NOMO-1 treated with dmso at 0.1 percent for 144 hours (cell line): ENCODE measurements around the gene FBXW7.
A peak's percentile ranks its signal among the peaks of the same experiment; 100 is the strongest.

Source experiments
- DNase-seq: peaks from one replicate; lab custom pipeline; 2025; ENCODE audit not compliant: unreplicated experiment; lab: John Stamatoyannopoulos, UW

The FBXW7 gene

GRCh38 chr4:152346526-152346925, 189.4 kb downstream of the FBXW7 start:
- no peak for DNase-seq

DNA sequence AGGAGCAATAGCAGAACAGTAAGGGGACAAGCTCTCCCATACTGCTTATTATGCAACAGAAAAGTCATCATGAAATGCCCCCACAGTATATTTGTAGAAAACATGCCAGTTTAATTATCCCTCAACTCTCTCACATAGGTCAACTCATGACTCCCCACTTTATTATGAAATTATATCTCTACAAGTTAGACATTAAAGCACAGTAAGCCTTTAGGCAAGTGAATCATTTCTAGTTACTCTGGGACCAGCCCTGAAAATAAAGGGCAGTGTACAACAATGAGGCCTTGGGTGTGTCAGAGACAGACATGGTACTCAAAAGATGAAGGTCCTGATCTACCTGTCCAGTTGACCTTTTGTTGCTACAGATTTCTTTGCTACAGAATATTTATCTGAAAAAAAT, 191.9 kb downstream of the FBXW7 start:
- no peak for DNase-seq

GRCh38 chr4:152342293-152342692, 193.6 kb downstream of the FBXW7 start:
- DNase-seq: no peak

DNA sequence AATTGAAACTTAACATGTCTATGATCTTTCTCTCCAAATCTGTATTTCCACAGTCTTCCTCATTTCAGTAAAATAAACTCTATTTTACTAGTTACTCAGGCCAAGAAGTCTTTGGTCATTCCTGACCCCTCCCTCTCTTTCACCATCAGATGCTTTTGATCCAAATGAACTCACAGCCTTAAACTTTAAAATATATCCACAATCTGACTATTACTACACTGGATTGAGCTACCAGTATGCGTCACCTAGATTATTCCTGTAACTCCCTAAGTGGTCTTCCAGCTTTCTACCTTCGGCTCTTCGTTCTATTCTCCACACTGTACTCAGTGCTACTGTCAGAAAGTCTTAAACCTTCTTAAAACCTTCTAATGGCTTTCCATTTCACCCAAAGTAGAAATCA, 195.1 kb downstream of the FBXW7 start:
- DNase-seq: no peak

- DNase-seq: no peak
These were observed 196.3 kb downstream of the FBXW7 start for GRCh38 chr4:152339576-152339975.

GRCh38 chr4:152334931-152335330, 201.0 kb downstream of the FBXW7 start:
- no peak for DNase-seq

- DNase-seq: no peak
These were observed 204.8 kb downstream of the FBXW7 start for GRCh38 chr4:152331042-152331441.

- DNase-seq: no peak
These were observed 207.3 kb downstream of the FBXW7 start for GRCh38 chr4:152328582-152328981.

DNA sequence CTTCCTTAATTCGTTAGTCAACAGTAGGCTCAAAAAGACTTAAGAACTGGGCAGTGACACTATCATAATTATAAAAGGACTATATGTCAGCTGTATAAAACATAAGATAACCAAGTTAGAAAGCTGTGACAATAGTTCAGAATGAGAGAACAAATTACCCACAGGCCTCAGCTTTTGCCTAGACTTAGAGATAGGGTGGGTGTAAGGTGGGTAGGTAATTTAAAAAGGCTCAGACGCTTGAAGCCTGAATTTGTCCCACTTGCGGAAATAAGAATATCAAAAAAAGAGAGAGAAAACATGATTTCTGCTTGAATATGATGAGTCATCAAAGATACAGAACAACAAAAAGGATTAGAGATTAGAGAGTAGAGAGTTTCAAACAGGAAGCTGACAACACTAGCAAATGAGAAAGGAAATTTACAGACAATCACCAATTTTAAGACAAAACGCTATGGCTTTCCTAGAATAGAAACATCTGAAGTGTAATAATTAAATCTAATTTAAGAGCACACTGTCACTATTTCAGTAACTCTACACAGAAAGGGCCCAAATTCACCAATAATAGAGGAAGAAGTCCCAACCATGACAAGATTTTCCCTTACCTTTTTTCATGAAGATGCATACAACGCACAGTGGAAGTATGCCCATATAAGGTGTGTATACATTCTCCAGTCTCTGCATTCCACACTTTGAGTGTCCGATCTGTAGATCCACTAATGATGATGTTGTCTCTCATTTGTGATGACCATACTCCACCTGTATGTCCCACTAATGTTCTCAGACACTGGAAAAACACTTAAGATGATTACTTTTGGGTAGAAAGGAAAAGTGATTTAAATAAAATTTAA, 208.1 kb downstream of the FBXW7 start:
- DNase-seq: no peak

GRCh38 chr4:152325831-152326230, 210.1 kb downstream of the FBXW7 start:
- no peak for DNase-seq

- no peak for DNase-seq
These were observed 212.7 kb downstream of the FBXW7 start for GRCh38 chr4:152323221-152323620.

- no peak for DNase-seq
These were observed 213.2 kb downstream of the FBXW7 start for GRCh38 chr4:152322656-152323055.

DNA sequence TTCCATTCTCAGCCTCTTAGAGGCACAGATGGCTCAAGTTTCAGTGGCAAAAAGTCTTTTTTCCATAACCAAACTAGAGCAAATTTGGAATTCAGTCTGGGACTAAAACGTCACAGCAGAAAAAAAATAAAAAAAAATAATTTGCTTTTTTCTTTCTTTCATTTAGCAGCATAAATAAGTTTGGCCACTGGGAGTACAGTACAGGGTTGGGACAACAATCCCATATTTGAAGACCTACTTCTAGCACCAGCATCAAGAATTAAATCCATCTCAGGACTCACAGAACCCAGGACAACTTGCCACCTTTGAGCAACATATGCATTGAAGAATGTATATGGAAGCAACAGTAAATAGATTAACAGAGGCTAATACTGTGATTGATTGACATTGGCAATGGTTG, 214.0 kb downstream of the FBXW7 start:
- DNase-seq: no peak

DNA sequence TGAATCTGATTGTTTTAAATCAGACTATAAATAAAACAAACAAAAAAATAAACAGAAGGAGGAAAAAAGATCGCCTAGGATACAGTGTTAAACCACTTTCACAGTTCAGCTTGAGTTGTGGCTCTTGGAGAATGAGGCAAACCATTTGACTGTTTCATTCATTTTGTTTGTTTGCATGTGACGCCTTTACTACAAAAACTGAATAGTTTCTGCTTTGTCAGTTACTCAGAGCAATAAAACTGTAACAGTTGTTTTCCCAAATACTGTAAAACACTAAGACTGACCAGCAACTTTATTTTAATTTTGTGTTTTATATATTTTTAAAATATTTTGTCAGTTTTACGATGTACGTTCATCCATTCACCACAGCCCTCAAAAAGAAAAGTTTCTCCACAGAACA, 214.5 kb downstream of the FBXW7 start:
- DNase-seq: no peak

DNA sequence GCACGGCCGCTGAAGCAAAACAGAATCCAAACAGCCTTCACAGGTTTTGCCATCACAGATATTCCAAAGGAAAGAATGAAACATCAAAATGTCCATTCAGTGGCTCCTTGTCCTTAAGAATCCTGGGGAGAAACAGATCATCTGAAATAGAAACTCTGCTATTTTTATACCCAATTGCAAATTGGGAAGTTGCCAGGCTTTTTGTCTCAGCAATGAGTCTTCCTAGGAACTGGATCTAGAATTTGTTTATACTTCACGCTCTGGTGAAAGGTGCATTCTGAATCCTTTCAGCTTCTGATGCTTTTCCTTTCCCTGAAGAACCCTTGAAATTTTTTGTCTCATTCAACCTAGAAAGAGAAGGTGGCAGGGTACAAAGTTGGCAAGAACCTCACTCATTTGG, 218.9 kb downstream of the FBXW7 start:
- no peak for DNase-seq

GRCh38 chr4:152310257-152310656, 225.6 kb downstream of the FBXW7 start:
- no peak for DNase-seq

- no peak for DNase-seq
These were observed 226.5 kb downstream of the FBXW7 start for GRCh38 chr4:152309418-152309817.

DNA sequence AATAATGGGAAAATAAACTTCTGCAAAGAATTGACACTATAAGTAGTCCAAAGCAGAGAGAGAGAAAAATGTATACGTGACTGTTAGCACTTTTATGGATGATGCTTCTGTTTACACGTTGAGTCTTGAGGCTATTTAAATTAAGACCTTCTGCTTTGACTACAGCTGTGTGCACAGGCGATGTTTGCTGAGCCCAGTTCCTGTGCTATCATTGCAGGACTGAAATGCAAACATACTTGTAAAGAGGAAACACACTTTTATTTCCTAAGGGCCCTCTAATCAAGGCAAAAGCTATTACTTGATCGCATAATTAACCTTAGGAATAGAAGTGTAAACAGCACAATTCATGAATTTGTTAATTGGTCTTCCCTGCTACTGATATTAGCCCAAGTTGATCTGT, 226.9 kb downstream of the FBXW7 start:
- DNase-seq: no peak

GRCh38 chr4:152307669-152308068, 228.2 kb downstream of the FBXW7 start:
- DNase-seq: no peak

DNA sequence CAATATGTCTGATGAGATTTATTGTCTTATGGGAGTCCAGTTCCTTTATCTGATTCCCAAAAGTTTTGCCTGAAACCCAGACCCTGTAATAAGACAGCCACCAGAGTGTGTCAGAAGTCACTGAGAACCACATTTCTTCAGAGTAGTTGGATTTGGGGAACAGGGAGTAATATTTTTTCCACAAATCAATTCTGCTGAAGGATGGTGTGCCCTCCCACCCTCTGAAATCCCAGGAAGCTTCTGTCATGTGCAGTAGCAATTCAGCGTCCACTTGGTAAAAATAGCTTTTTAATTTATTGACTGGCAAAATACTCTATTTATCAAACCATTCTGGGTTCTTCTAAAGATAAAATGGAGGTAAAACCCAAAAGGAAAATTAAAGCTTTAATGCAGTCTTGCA, 229.4 kb downstream of the FBXW7 start:
- no peak for DNase-seq

DNA sequence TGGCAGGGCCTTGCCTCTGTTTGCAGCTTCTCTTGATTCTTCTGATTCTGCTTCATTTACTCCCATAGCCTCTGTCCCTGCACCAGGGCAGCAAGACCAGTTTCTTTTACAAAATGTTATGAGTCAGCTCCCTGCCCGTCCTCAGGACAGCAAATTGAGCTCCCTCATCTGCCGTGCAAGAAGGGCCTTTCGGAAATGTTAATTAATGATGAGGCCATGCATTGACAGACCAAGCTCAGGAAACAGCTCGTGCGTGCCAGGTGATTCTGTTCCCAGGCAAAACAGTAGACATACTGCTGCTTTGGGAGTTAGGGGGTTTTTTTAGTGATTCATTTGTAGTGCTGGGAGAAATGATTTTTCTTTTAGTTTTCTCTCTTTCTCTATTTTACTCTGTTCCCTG, 231.7 kb downstream of the FBXW7 start:
- peak; percentile 39 for DNase-seq

DNA sequence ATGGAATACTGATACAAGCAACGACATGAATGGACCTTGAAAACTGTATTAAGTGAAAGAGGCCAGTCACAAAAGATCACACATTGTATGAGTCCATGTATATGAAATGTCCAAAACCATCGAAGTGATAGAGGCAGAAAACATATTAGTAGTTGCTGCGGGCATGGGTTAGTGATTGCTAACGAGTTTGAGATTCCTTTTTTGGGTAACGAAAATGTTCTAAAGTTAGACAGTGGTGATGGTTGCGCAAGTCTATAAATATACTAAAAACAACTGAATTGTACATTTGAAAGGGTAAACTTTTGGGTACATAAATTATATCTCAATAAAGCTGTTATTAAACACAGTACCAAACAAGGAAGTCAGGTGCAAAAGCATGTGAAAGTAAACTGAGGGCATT, 234.5 kb downstream of the FBXW7 start:
- peak; percentile 14 for DNase-seq

DNA sequence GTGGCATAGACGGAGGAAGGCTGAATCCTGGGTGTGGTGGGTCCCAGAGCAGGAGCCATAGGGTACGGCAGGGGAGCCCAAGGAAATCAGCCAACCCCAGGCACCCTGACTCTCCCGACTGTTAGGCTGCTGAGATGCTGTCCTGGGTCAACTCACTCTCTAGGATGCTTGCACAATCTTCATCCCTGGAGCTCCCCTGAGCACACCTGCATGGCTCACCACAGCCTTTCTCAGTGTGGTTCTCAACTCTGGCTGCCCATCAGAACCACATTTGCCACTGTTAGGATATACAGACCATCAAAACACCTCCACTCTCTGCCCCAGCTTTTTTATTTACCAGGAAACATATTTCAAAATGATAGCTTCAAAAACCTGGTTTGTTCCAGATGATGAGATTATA, 236.3 kb downstream of the FBXW7 start:
- no peak for DNase-seq
